IMR-90 (cell line): Measurements from ENCODE around the gene LHPP. TPM values are rescaled to one million over a fixed set of nuclear protein-coding genes. Genes with fewer than 3 reads are reported as not detected.

Source experiments
- ATAC-seq: fragments of 200-7000 bp; cut with Tn5 transposase; 2 replicates; pipeline ENCODE4 v1.9.1; 2020; ENCODE audit warnings: low read depth, mild to moderate bottlenecking, moderate library complexity
- BruUV-seq: library from RNA; stranded (reverse); fragments of 400-500 nt; replicated peaks from 2 replicates; lab custom pipeline; 2021; lab: Mats Ljungman, UMichigan
- CTCF ChIA-PET: fragments of 300-600 bp; formaldehyde crosslinking; extraction: SDS; loops from one replicate; lab custom pipeline; 2021; ENCODE audit warnings: antibody characterized with exemption; lab: Yijun Ruan, JAX
- POLR2A ChIA-PET: fragments of 300-600 bp; sonication (Branson Sonifier 250); formaldehyde crosslinking; loops from one replicate; lab custom pipeline; 2022; ENCODE audit warnings: antibody characterized with exemption; ENCODE audit not compliant: unreplicated experiment; lab: Charles Lee
- DNase-seq: peaks from one replicate; pipeline ENCODE4 v3.0.0; 2013
- H2AFZ ChIP-seq: replicated peaks from 2 replicates; pipeline ENCODE3; 2013; ENCODE audit warnings: low read length, mild to moderate bottlenecking; ENCODE audit not compliant: poor library complexity
- H2AK5ac ChIP-seq: 2 replicates; pipeline ENCODE4 v1.6.1; 2013; ENCODE audit warnings: low read depth, low read length, inconsistent platforms
- H2AK9ac ChIP-seq: replicated peaks from 2 replicates; pipeline ENCODE3; 2013; ENCODE audit warnings: mild to moderate bottlenecking, low read depth, low read length, moderate library complexity; ENCODE audit not compliant: poor library complexity
- H2BK120ac ChIP-seq: 2 replicates; pipeline ENCODE4 v1.6.1; 2013; ENCODE audit warnings: low read depth, low read length, inconsistent platforms
- H2BK15ac ChIP-seq: 3 replicates; pipeline ENCODE4 v1.6.1; 2013; ENCODE audit warnings: low read depth, low read length, inconsistent platforms
- H2BK20ac ChIP-seq: 2 replicates; pipeline ENCODE4 v1.6.1; 2013; ENCODE audit warnings: low read depth, mild to moderate bottlenecking, inconsistent platforms, low read length, moderate library complexity
- H2BK5ac ChIP-seq: 2 replicates; pipeline ENCODE4 v1.6.1; 2013; ENCODE audit warnings: mild to moderate bottlenecking, low read depth, low read length, inconsistent platforms; ENCODE audit not compliant: poor library complexity, severe bottlenecking
- H3K14ac ChIP-seq: replicated peaks from 2 replicates; pipeline ENCODE4 v1.6.1; 2013; ENCODE audit warnings: low read depth, low read length, inconsistent platforms
- H3K18ac ChIP-seq: 2 replicates; pipeline ENCODE4 v1.6.1; 2013; ENCODE audit warnings: low read depth, low read length, control low read depth
- H3K23ac ChIP-seq: 2 replicates; pipeline ENCODE4 v1.6.1; 2013; ENCODE audit warnings: low read depth, low read length, inconsistent platforms
- H3K27ac ChIP-seq: 2 replicates; pipeline ENCODE4 v1.5.1; 2013; ENCODE audit warnings: mild to moderate bottlenecking, control low read depth, low read length; ENCODE audit not compliant: insufficient read depth
- H3K27me3 ChIP-seq: 2 replicates; pipeline ENCODE4 v1.6.1; 2013; ENCODE audit warnings: low read length; ENCODE audit not compliant: control insufficient read depth, insufficient read depth
- H3K36me3 ChIP-seq: 2 replicates; pipeline ENCODE4 v1.6.1; 2013; ENCODE audit warnings: low read length, mixed read lengths; ENCODE audit not compliant: control insufficient read depth, insufficient read depth
- H3K4ac ChIP-seq: 2 replicates; pipeline ENCODE4 v1.6.1; 2013; ENCODE audit warnings: low read depth, low read length, inconsistent platforms
- H3K4me1 ChIP-seq: 2 replicates; pipeline ENCODE4 v1.6.1; 2013; ENCODE audit warnings: low read length, mixed read lengths; ENCODE audit not compliant: control insufficient read depth, insufficient read depth
- H3K4me2 ChIP-seq: 2 replicates; pipeline ENCODE4 v1.6.1; 2013; ENCODE audit warnings: low read depth, mild to moderate bottlenecking, control low read depth, low read length, moderate library complexity
- H3K4me3 ChIP-seq: 2 replicates; pipeline ENCODE4 v1.5.1; 2013; ENCODE audit warnings: low read depth, mild to moderate bottlenecking, control low read depth, low read length, moderate library complexity; ENCODE audit not compliant: insufficient read depth
- H3K56ac ChIP-seq: 2 replicates; pipeline ENCODE4 v1.6.1; 2013; ENCODE audit warnings: low read length, inconsistent platforms; ENCODE audit not compliant: insufficient read depth; ENCODE audit errors: extremely low read depth
- H3K79me1 ChIP-seq, 2 experiments: 2 replicates each; pipeline ENCODE4 v1.6.1; 2013; ENCODE audit warnings: low read length in 2 of 2, inconsistent platforms in 1 of 2, low read depth in 1 of 2
- H3K9ac ChIP-seq: 2 replicates; pipeline ENCODE4 v1.6.1; 2013; ENCODE audit warnings: low read depth, low read length, control low read depth
- H3K9me1 ChIP-seq: 2 replicates; pipeline ENCODE4 v1.6.1; 2013; ENCODE audit warnings: low read length, inconsistent platforms; ENCODE audit not compliant: insufficient read depth
- H3K9me3 ChIP-seq: 2 replicates; pipeline ENCODE4 v1.6.1; 2013; ENCODE audit warnings: low read length; ENCODE audit not compliant: control insufficient read depth, insufficient read depth
- H4K20me1 ChIP-seq: 2 replicates; pipeline ENCODE4 v1.6.1; 2013; ENCODE audit warnings: low read length, inconsistent platforms; ENCODE audit not compliant: insufficient read depth
- H4K5ac ChIP-seq: 2 replicates; pipeline ENCODE4 v1.6.1; 2013; ENCODE audit warnings: mild to moderate bottlenecking, low read depth, low read length, control low read depth
- H4K8ac ChIP-seq, 2 experiments: 2 replicates each; pipeline ENCODE4 v1.6.1; 2013; ENCODE audit warnings: low read depth in 2 of 2, low read length in 2 of 2, control low read depth in 1 of 2, inconsistent platforms in 1 of 2
- H4K91ac ChIP-seq: 2 replicates; pipeline ENCODE4 v1.6.1; 2013; ENCODE audit warnings: low read depth, low read length, inconsistent platforms; ENCODE audit not compliant: insufficient read depth
- BHLHE40 ChIP-seq: fragments of 150-350 bp; IDR thresholded peaks from 2 replicates; pipeline ENCODE4 v1.6.1; 2016; ENCODE audit warnings: mild to moderate bottlenecking, low read depth, low read length
- CEBPB ChIP-seq: IDR thresholded peaks from 2 replicates; pipeline ENCODE4 v1.6.1; 2012; ENCODE audit warnings: low read depth, low read length, improper control_type of control experiment
- CHD1 ChIP-seq: IDR thresholded peaks from 2 replicates; pipeline ENCODE4 v1.6.1; 2012; ENCODE audit warnings: low read depth, low read length, improper control_type of control experiment
- ELK1 ChIP-seq: fragments of 150-350 bp; IDR thresholded peaks from 2 replicates; pipeline ENCODE4 v1.6.1; 2016; ENCODE audit warnings: low read depth, mild to moderate bottlenecking, low read length, moderate library complexity, borderline replicate concordance
- FOS ChIP-seq: fragments of 150-350 bp; IDR thresholded peaks from 2 replicates; pipeline ENCODE4 v1.6.1; 2016; ENCODE audit warnings: low read depth, low read length
- MAFK ChIP-seq: IDR thresholded peaks from 2 replicates; pipeline ENCODE4 v1.6.1; 2012; ENCODE audit warnings: low read depth, low read length, improper control_type of control experiment
- MAZ ChIP-seq: IDR thresholded peaks from 2 replicates; pipeline ENCODE4 v1.6.1; 2012; ENCODE audit warnings: low read depth, mild to moderate bottlenecking, low read length, improper control_type of control experiment, moderate library complexity, borderline replicate concordance
- MXI1 ChIP-seq: IDR thresholded peaks from 2 replicates; pipeline ENCODE4 v1.6.1; 2012; ENCODE audit warnings: low read depth, mild to moderate bottlenecking, low read length, moderate library complexity, borderline replicate concordance
- NFE2L2 ChIP-seq: fragments of 150-350 bp; IDR thresholded peaks from 2 replicates; pipeline ENCODE4 v1.6.1; 2016; ENCODE audit warnings: low read depth, mild to moderate bottlenecking, low read length
- POLR2A ChIP-seq: IDR thresholded peaks from 2 replicates; pipeline ENCODE4 v1.6.1; 2012; ENCODE audit warnings: mild to moderate bottlenecking, low read depth, low read length
- RAD21 ChIP-seq: IDR thresholded peaks from 2 replicates; pipeline ENCODE4 v1.6.1; 2012; ENCODE audit warnings: low read length, improper control_type of control experiment
- RCOR1 ChIP-seq: IDR thresholded peaks from 2 replicates; pipeline ENCODE4 v1.6.1; 2012; ENCODE audit warnings: mild to moderate bottlenecking, low read length, improper control_type of control experiment; ENCODE audit not compliant: insufficient replicate concordance
- RFX5 ChIP-seq: IDR thresholded peaks from 2 replicates; pipeline ENCODE4 v1.8.0; 2012; ENCODE audit warnings: low read depth, mild to moderate bottlenecking, low read length, moderate library complexity
- SMC3 ChIP-seq: fragments of 150-350 bp; IDR thresholded peaks from 2 replicates; pipeline ENCODE4 v1.6.1; 2016; ENCODE audit warnings: low read depth, mild to moderate bottlenecking, antibody characterized with exemption, low read length, moderate library complexity
- USF2 ChIP-seq: fragments of 150-350 bp; IDR thresholded peaks from 2 replicates; pipeline ENCODE4 v1.6.1; 2017; ENCODE audit warnings: mild to moderate bottlenecking, antibody characterized with exemption, low read length, low read depth
- WGBS, 2 experiments: methylation state at CpG; one replicate each; pipeline versions ENCODE4 v1.1.5 to v1.1.7; 2013; ENCODE audit warnings: missing lambda C conversion rate in 2 of 2; ENCODE audit not compliant: insufficient read length in 1 of 2; ENCODE audit errors: extremely low coverage in 2 of 2; 5-methylcytosine and 5-hydroxymethylcytosine counted together
- dilution Hi-C: fragments of 300-500 bp; cut with HindIII; formaldehyde crosslinking; loops from one replicate; pipeline ENCODE4 v1.14.3; 2018; ENCODE audit warnings: low sequenced_read_pairs; ENCODE audit not compliant: unreplicated experiment
- in situ Hi-C: fragments of 300-500 bp; cut with MboI; formaldehyde crosslinking; loops from 3 replicates; pipeline ENCODE4 v1.14.3; 2019; ENCODE audit warnings: low sequenced_read_pairs, inconsistent platforms, mixed read lengths
- intact Hi-C: fragments of 100-400 bp; cut with micrococcal nuclease; formaldehyde crosslinking; loops from 2 replicates; pipeline ENCODE4 v1.10.0; 2022
- polyA plus RNA-seq, 3 experiments: library from polyadenylated mRNA; depleted of rRNA; stranded (reverse); fragments of >200 nt; gene quantifications; 2 replicates each; pipeline ENCODE4 v1.2.3, GENCODE V29; 2012; ENCODE audit warnings: low replicate concordance in 1 of 3
- total RNA-seq: library from RNA; depleted of rRNA; stranded (reverse); fragments of >200 nt; gene quantifications from 2 replicates; pipeline ENCODE4 v1.2.3, GENCODE V29; 2012
- TF ChIP-seq, protein P1 (sequence below): conservative IDR thresholded peaks from 2 replicates; pipeline ENCODE4 v1.5.1; 2012; ENCODE audit warnings: mild to moderate bottlenecking, low read depth, low read length, improper control_type of control experiment

LHPP gene
- total and polyA plus RNA-seq, 2 of the 4 experiments (the other 2 are of a cell fraction) = 2.7 to 8.3 TPM

DNA sequence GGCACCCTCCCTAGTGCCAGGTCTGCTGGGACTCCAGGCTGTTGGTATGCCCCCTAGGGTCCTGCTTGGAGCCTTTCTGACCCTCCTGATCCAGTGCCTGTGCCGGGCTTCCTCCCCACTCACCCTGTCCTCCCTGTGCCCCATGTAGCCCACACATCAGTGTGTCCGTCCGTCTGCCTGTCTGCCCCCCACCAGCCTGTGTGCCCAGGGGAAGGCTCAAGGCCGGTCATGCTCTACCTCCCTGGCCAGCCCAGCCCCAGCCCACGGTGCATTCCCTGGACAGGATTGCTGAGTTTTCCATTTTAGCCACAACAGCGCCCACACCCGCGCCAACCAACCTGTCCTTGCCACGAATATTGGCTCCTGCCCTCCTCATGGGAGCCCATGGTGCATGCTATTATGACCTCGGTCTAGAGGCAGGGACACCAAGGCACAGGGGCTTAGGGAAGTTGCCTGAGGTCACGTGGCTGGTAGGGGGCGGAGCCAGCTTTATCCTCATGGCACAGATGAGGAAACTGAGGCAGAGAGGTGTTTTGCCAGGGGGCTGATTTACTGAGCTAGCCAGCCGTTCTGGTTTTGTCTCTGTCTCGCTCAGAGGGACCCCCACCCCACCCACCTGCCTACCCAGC lies 146.6 kb downstream of the LHPP start:
- H2BK15ac ChIP-seq = no peak overlapping the region
- H3K27me3 ChIP-seq = no peaks in the 10 kb centered on the region
- H3K79me1 ChIP-seq = no peaks in the 10 kb centered on the region
- no peak overlapping the region for H3K4ac ChIP-seq
- no peak for TF ChIP-seq SMC3
- no peak for TF ChIP-seq USF2
- TF ChIP-seq POLR2A = no peak
- TF ChIP-seq MAZ = no peak
- TF ChIP-seq RFX5 = no peak
- TF ChIP-seq ELK1 = no peak
- TF ChIP-seq MXI1 = no peak
- no peak for TF ChIP-seq CEBPB
- TF ChIP-seq RCOR1 = no peak
- no peak for TF ChIP-seq CHD1
- no peak for TF ChIP-seq RAD21
- no peak for TF ChIP-seq MAFK
- no peak for TF ChIP-seq NFE2L2
- no peak for TF ChIP-seq FOS
- TF ChIP-seq, protein P1, sequence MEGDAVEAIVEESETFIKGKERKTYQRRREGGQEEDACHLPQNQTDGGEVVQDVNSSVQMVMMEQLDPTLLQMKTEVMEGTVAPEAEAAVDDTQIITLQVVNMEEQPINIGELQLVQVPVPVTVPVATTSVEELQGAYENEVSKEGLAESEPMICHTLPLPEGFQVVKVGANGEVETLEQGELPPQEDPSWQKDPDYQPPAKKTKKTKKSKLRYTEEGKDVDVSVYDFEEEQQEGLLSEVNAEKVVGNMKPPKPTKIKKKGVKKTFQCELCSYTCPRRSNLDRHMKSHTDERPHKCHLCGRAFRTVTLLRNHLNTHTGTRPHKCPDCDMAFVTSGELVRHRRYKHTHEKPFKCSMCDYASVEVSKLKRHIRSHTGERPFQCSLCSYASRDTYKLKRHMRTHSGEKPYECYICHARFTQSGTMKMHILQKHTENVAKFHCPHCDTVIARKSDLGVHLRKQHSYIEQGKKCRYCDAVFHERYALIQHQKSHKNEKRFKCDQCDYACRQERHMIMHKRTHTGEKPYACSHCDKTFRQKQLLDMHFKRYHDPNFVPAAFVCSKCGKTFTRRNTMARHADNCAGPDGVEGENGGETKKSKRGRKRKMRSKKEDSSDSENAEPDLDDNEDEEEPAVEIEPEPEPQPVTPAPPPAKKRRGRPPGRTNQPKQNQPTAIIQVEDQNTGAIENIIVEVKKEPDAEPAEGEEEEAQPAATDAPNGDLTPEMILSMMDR = no peak
- TF ChIP-seq BHLHE40 = no peak
- no peak overlapping the region for H2AK9ac ChIP-seq
- no peak overlapping the region for H3K4me3 ChIP-seq
- no peak overlapping the region for H3K14ac ChIP-seq
- dilution Hi-C loops (no loop called here), intact Hi-C loops (no loop called here), in situ Hi-C loops (no loop called here)
- ATAC-seq (no peak), DNase-seq (no peak)
- H3K56ac ChIP-seq = no peak overlapping the region
- H2AFZ ChIP-seq = no peak overlapping the region
- H4K20me1 ChIP-seq = no peaks in the 10 kb centered on the region; the same call in 1 of the 2 replicates
- no peak overlapping the region for H3K9ac ChIP-seq
- CTCF ChIA-PET = no interaction called here
- H4K5ac ChIP-seq = no peak overlapping the region
- H2BK5ac ChIP-seq = no peak overlapping the region
- H2BK120ac ChIP-seq = no peak overlapping the region
- no peak overlapping the region for H3K27ac ChIP-seq
- H3K9me3 ChIP-seq = no peaks in the 10 kb centered on the region
- no peak overlapping the region for H3K18ac ChIP-seq
- POLR2A ChIA-PET = no interaction called here
- no peaks in the 10 kb centered on the region for H3K36me3 ChIP-seq
- H3K23ac ChIP-seq = no peak overlapping the region
- no peaks in the 10 kb centered on the region for H3K9me1 ChIP-seq
- WGBS, 2 experiments = 80% methylated on average over 3 of the region's 14 CpGs; no CpG with 5 or more reads in 1 of the 2 experiments
- no peak overlapping the region for H2AK5ac ChIP-seq
- BruUV-seq = no TSS peak
- no peaks in the 10 kb centered on the region for H3K4me1 ChIP-seq
- no peak overlapping the region for H2BK20ac ChIP-seq
- H3K4me2 ChIP-seq = no peak overlapping the region
- H4K8ac ChIP-seq = no peak overlapping the region
- H4K91ac ChIP-seq = no peak overlapping the region
